ENCODE results near the gene TAS2R39.
A peak's percentile ranks its signal among the peaks of the same experiment; 100 is the strongest.
"Not testable (repeated sequence)": the region's sequence is repeated elsewhere in the genome, so short reads cannot be mapped to it uniquely, and the experiment has no call there.

The TAS2R39 gene

GRCh38 chr7:143183024-143183423, at the start of gene TAS2R39:
TAS2R39 (plus strand) TSS chr7:143183419; CDS start chr7:143183419, 0 bp downstream.
- DNase-seq, result no peak

- DNase-seq, result no peak
These were observed 36.1 kb upstream of the TAS2R39 start for GRCh38 chr7:143147070-143147469.

GRCh38 chr7:143148050-143148449, 35.2 kb upstream of the TAS2R39 start:
- no peak for DNase-seq

GRCh38 chr7:143148651-143149050, 34.6 kb upstream of the TAS2R39 start:
- DNase-seq, result no peak

- not testable (repeated sequence) for DNase-seq
These were observed 32.5 kb upstream of the TAS2R39 start for GRCh38 chr7:143150696-143151095.

- DNase-seq, result not testable (repeated sequence)
These were observed 24.6 kb upstream of the TAS2R39 start for GRCh38 chr7:143158617-143159016.

- DNase-seq, result no peak
These were observed 11.5 kb upstream of the TAS2R39 start for GRCh38 chr7:143171697-143172096.

GRCh38 chr7:143172354-143172753, 10.9 kb upstream of the TAS2R39 start:
- no peak for DNase-seq

GRCh38 chr7:143176128-143176527, 7.1 kb upstream of the TAS2R39 start:
- DNase-seq, result no peak

GRCh38 chr7:143177374-143178119, 5.7 kb upstream of the TAS2R39 start:
- no peak for DNase-seq

- DNase-seq, result not testable (repeated sequence)
These were observed 2.4 kb upstream of the TAS2R39 start for GRCh38 chr7:143180771-143181170.

GRCh38 chr7:143181349-143181748, 1.9 kb upstream of the TAS2R39 start:
- no peak for DNase-seq

- DNase-seq, result no peak
These were observed 2.3 kb downstream of the TAS2R39 start for GRCh38 chr7:143185551-143185950.

GRCh38 chr7:143188994-143189393, 5.8 kb downstream of the TAS2R39 start:
- no peak for DNase-seq

- no peak for DNase-seq
These were observed 10.7 kb downstream of the TAS2R39 start for GRCh38 chr7:143193880-143194279.

- DNase-seq, result no peak
These were observed 15.8 kb downstream of the TAS2R39 start for GRCh38 chr7:143199040-143199439.

- DNase-seq, result no peak
These were observed 18.9 kb downstream of the TAS2R39 start for GRCh38 chr7:143202161-143202560.

GRCh38 chr7:143203386-143203785, 20.2 kb downstream of the TAS2R39 start:
- DNase-seq, result no peak

GRCh38 chr7:143205560-143206293, 22.5 kb downstream of the TAS2R39 start:
- peak; percentile 26 for DNase-seq

- DNase-seq, result no peak
These were observed 27.3 kb downstream of the TAS2R39 start for GRCh38 chr7:143210541-143210940.

- not testable (repeated sequence) for DNase-seq
These were observed 30.3 kb downstream of the TAS2R39 start for GRCh38 chr7:143213478-143213877.

- DNase-seq, result peak; percentile 83
These were observed 31.8 kb downstream of the TAS2R39 start for GRCh38 chr7:143214789-143215679.

- DNase-seq, result no peak
These were observed 32.9 kb downstream of the TAS2R39 start for GRCh38 chr7:143216151-143216550.

Measured in CD4-positive, alpha-beta T cell treated with Interleukin-12 subunit alpha and Interleukin-12 subunit beta, for 1 hour (primary cell).